Left lung (tissue), 10 donors: ENCODE results near the gene MRGPRX2. TPM values are rescaled to one million over a fixed set of nuclear protein-coding genes. Genes with fewer than 3 reads are reported as not detected.

Experiments used
- ATAC-seq: fragments of 200-7000 bp; cut with Tn5 transposase; one replicate; pipeline ENCODE4 v1.9.1; 2020; ENCODE audit warnings: moderate library complexity
- DNase-seq, 4 donors: peaks; one replicate each; pipeline ENCODE4 v3.0.0-alpha.2; 2013 to 2020
- H3K27ac ChIP-seq, 2 donors: fragments of 200-600 bp; sonication (generic) in 1 of 2; one replicate each; pipeline versions ENCODE4 v1.5.0 to v1.8.0; 2020 to 2021
- H3K27me3 ChIP-seq, 2 donors: fragments of 200-600 bp; sonication (generic) in 1 of 2; one replicate each; pipeline versions ENCODE4 v1.5.0 to v1.8.0; 2020 to 2021
- H3K36me3 ChIP-seq, 2 donors: fragments of 200-600 bp; sonication (generic) in 1 of 2; one replicate each; pipeline versions ENCODE4 v1.5.0 to v1.8.0; 2020 to 2021
- H3K4me1 ChIP-seq, 2 donors: fragments of 200-600 bp; one replicate each; pipeline ENCODE4 v1.8.0; 2021
- H3K4me3 ChIP-seq, 2 donors: fragments of 200-600 bp; sonication (generic) in 1 of 2; one replicate each; pipeline versions ENCODE4 v1.5.0 to v1.8.0; 2020 to 2021; ENCODE audit warnings: mild to moderate bottlenecking in 1 of 2
- H3K9me3 ChIP-seq, 2 donors: fragments of 200-600 bp; sonication (generic) in 1 of 2; one replicate each; pipeline versions ENCODE4 v1.5.0 to v1.8.0; 2020 to 2021
- CTCF ChIP-seq, 2 donors: fragments of 200-600 bp; sonication (generic) in 1 of 2; IDR thresholded peaks; one replicate each; pipeline versions ENCODE4 v1.5.0 to v1.8.0; 2021; ENCODE audit warnings: antibody characterized with exemption in 2 of 2
- intact Hi-C, 2 donors: fragments of 100-400 bp; cut with DNase I; formaldehyde crosslinking; loops; one replicate each; pipeline versions ENCODE4 v1.11.2 to v1.14.2; 2022
- polyA plus RNA-seq, 6 donors: library from polyadenylated mRNA; unstranded; fragments of 120-200 nt; gene quantifications; one replicate each; pipeline ENCODE4 v1.2.1, GENCODE V29; 2013; ENCODE audit not compliant: insufficient read length in 6 of 6
- total RNA-seq, 2 donors: library from RNA; stranded (reverse); fragmentation: NEBNext Ultra II Directional; extraction: Animal tissue kit (Norgen Biotek cat#: 25700); gene quantifications; one replicate each; pipeline ENCODE4 v1.2.1, GENCODE V29; 2021
- donor health status: DM: no; HTN: yes; CAD: no.
- donor health status: DM: no; HTN: no; CAD: no.

The MRGPRX2 gene
- total and polyA plus RNA-seq, 8 donors = not detected

- peaks cover 0 to 12% of the 10 kb centered on the region in 2 donors for H3K27me3 ChIP-seq
- no peak for TF ChIP-seq CTCF (IDR thresholded peaks at IDR 0.05)
- no peaks in the 10 kb centered on the region for H3K9me3 ChIP-seq
- intact Hi-C loops = no loop called here
- DNase-seq (peak in 1 of 4 donors; percentile 21), ATAC-seq (no peak)
- H3K4me3 ChIP-seq = no peak overlapping the region
- H3K4me1 ChIP-seq = no peaks in the 10 kb centered on the region
- no peak overlapping the region for H3K27ac ChIP-seq
- no peaks in the 10 kb centered on the region for H3K36me3 ChIP-seq
These were observed 41.6 kb downstream of the MRGPRX2 start for GRCh38 chr11:19018901-19019300.

GRCh38 chr11:19013181-19013857 lies 47.2 kb downstream of the MRGPRX2 start:
- Histone ChIP-seq H3K27me3 (no peaks in the 10 kb centered on the region), H3K4me3 (no peak overlapping the region), H3K27ac (no peak overlapping the region), H3K36me3 (no peaks in the 10 kb centered on the region), H3K4me1 (no peaks in the 10 kb centered on the region), H3K9me3 (peaks cover 0 to 12% of the 10 kb centered on the region in 2 donors)
- ATAC-seq = no peak
- TF ChIP-seq CTCF (IDR thresholded peaks at IDR 0.05) = no peak
- no peak for DNase-seq
- intact Hi-C loops = no loop called here

GRCh38 chr11:19012636-19013035 lies 47.9 kb downstream of the MRGPRX2 start:
- intact Hi-C loops = no loop called here
- ATAC-seq = no peak
- Histone ChIP-seq H3K4me1 (no peaks in the 10 kb centered on the region), H3K9me3 (peaks cover 0 to 12% of the 10 kb centered on the region in 2 donors), H3K36me3 (no peaks in the 10 kb centered on the region), H3K27me3 (no peaks in the 10 kb centered on the region), H3K27ac (no peak overlapping the region), H3K4me3 (no peak overlapping the region)
- no peak for TF ChIP-seq CTCF (IDR thresholded peaks at IDR 0.05)
- no peak for DNase-seq

Other genes with a start within 250 kb of the MRGPRX2 start
- not detected for gene MRGPRX1, start 121.3 kb downstream of the MRGPRX2 start, total RNA-seq
- gene MRGPRX1, start 121.3 kb downstream of the MRGPRX2 start, polyA plus RNA-seq = not detected
- gene ZDHHC13, start 56.5 kb upstream of the MRGPRX2 start, total RNA-seq = 10 to 100 TPM; 13.7 to 14.0 TPM
- 10 to 100 TPM; 20.3 to 37.9 (median 26.1) TPM for gene ZDHHC13, start 56.5 kb upstream of the MRGPRX2 start, polyA plus RNA-seq
- under 1 TPM in 1 of 2 donors, not detected in 1; 0.42 TPM for gene CSRP3, start 141.3 kb upstream of the MRGPRX2 start, total RNA-seq
- gene CSRP3, start 141.3 kb upstream of the MRGPRX2 start, polyA plus RNA-seq = 1 to 10 TPM in 1 of 6 donors, under 1 TPM in 5; 0.23 to 1.4 (median 0.60) TPM
- gene E2F8, start 180.2 kb upstream of the MRGPRX2 start, total RNA-seq = 1 to 10 TPM; 2.3 to 3.2 TPM
- 10 to 100 TPM; 25.2 to 79.7 (median 45.0) TPM for gene E2F8, start 180.2 kb upstream of the MRGPRX2 start, polyA plus RNA-seq